GM12875 (cell line): ENCODE data around the gene ELF1.
"Not testable (repeated sequence)": the region's sequence is repeated elsewhere in the genome, so short reads cannot be mapped to it uniquely, and the experiment has no call there.

Source experiments
- H3K4me3 ChIP-seq: one replicate; pipeline ENCODE4 v1.5.1; 2011; ENCODE audit warnings: low read depth, low read length, control low read depth
- TF ChIP-seq, protein P1 (sequence below): IDR thresholded peaks from 2 replicates; pipeline ENCODE4 v1.5.1; 2011; ENCODE audit warnings: low read depth, mild to moderate bottlenecking, control low read depth, inconsistent platforms, low read length, moderate library complexity, borderline replicate concordance; ENCODE audit not compliant: insufficient read depth

ELF1 gene

DNA sequence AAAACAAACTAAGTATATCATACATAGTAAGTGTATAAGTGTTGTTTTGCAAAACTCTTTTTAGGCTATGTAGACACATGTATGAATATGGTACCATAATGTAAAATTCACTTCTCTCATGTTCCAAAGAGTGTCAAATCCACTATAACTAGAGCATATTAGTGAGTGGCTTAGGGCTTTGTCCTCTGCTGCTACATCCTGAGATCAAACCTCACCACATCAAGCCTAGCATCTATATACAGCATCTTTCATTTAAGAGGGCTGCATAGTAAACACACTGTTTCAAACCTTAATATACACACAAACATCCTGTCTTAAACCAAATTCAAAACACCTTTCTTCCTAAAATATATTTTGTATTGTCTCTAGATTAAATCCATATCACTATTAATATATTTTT, 38.7 kb downstream of the ELF1 start:
- TF ChIP-seq, protein P1, sequence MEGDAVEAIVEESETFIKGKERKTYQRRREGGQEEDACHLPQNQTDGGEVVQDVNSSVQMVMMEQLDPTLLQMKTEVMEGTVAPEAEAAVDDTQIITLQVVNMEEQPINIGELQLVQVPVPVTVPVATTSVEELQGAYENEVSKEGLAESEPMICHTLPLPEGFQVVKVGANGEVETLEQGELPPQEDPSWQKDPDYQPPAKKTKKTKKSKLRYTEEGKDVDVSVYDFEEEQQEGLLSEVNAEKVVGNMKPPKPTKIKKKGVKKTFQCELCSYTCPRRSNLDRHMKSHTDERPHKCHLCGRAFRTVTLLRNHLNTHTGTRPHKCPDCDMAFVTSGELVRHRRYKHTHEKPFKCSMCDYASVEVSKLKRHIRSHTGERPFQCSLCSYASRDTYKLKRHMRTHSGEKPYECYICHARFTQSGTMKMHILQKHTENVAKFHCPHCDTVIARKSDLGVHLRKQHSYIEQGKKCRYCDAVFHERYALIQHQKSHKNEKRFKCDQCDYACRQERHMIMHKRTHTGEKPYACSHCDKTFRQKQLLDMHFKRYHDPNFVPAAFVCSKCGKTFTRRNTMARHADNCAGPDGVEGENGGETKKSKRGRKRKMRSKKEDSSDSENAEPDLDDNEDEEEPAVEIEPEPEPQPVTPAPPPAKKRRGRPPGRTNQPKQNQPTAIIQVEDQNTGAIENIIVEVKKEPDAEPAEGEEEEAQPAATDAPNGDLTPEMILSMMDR = no peak
- H3K4me3 ChIP-seq = no peak overlapping the region

DNA sequence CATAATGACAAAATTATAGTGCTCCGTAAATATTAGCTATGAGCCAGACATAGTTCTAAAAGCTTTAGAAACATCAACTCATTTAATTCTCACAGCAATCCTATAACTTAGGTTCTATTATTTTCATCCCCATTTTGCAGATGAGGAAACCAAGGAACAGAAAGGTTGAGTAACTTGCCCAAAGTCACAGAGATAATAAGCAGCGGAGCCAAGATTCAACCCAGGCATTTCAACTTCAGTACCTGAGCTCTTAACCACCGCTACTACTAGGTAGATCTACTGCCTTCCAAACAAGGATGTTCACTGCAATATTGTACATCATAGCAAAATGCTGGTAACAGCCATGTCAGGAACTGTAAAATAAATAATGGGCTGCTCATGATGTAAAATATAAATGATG, 39.9 kb downstream of the ELF1 start:
- TF ChIP-seq, protein P1 = no peak
- no peak overlapping the region for H3K4me3 ChIP-seq

DNA sequence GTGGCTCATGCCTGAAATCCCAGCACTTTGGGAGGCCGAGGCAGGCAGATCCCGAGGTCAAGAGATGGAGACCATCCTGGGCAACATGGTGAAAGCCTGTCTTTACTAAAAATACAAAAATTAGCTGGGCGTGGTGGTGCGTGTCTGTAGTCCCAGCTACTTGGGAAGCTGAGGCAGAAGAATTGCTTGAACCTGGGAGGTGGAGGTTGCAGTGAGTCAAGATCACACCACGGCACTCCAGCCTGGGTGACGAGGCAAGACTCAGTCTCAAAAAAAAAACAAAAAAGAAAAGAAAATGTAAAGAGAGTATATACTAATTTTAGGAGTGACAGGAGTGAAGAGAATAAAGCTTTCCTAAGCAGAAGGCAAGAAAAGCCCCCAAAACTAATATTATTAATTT, 41.0 kb downstream of the ELF1 start:
- H3K4me3 ChIP-seq = not testable (repeated sequence)

DNA sequence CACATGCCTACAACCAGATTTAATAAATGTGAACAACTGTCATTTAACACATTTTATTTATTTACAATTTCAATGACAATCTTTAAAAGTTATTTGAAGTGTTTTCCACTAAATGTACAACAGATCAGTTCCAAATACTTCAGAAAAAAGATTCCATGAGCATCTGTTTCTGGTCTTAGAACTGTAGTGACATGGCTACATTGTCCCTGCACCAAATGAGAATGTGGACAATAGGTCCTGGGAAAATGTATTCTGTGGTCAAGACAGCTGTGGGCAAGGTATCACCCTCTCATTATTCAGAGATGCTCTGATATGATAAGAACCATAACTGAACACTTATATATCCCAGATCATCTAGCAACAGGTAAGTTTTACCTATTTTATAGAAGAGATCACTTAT, 43.7 kb downstream of the ELF1 start:
- TF ChIP-seq, protein P1 = no peak
- no peak overlapping the region for H3K4me3 ChIP-seq

DNA sequence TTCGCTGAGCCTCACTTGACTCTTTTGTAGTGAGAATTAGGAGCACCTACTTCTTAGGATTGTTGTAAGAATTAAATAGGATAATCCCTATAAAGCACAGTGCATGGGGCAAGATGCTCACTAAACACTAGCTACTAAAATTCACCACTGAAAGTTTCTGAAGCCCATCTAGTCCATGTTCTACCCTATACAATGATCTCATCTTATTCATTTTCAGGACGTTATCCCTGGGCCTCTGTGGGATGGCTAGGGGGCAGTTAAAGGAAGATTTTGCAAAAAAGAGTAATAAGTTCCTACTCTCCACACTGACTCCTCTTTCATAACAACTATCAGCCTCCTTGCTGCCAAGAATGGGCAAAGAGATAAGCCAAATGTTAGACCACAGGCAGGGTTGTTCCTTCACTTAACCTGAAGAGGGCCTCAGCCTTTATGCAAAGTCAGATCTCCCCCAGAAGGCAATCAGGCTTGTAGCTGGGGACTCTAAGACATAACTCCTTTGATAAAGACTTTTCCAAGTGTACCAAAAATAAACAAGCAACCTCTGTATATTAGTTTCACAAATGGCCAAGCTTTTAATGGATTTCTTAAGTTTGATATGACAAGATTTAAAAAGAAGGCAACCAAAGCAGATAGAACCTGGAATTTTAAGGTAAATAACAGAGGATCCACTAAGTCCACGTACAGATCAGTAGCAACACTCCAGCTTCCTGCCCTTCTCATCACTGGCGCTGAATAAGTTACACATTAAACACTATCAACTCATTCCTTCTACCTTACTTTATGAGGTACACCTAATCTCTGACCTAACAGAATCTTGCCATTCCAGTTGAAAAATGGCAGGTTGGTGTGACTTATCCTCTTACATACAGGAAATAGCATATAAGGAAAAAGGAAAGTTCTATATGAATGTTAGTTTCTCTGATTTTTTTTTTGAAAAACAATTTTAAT, 44.4 kb downstream of the ELF1 start:
- H3K4me3 ChIP-seq = no peak overlapping the region
- TF ChIP-seq, protein P1 = peak; percentile 71

DNA sequence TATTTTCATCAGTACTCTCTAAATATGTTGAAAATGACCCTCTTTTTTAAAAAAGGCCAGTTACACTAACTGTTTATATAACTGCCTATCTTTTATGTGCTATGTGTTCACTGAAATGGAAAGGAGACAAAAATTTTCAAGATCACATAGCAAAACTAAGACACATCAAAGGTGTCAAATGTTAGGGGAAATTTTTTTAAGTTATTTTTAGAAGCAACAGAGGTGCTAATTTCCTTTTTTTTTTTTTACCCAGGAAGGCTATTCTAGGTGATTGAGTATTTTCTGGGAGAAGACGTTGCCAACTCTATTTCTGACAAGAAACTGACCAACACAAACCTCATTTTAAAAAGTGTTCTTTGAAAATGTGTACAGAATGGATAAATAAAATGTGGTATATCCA, 45.7 kb downstream of the ELF1 start:
- TF ChIP-seq, protein P1 = no peak
- no peak overlapping the region for H3K4me3 ChIP-seq

DNA sequence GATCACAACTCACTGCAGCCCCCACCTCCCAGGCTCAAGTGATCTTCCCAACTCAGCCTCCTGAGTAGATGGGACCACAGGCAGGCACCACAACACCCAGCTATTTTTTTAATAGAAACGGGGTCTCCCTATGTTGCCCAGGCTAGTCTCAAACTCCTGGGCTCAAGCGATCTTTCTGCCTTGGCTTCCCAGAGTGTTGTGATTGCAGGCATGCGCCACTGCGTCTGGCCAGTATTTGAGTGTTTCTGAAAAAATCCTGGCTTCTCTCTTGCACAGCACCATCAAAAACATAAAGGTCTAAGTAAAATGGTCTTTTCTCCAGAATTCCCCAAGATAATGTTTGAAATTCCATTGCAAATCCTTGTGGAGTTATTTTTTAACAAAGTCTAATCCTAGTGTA, 47.8 kb downstream of the ELF1 start:
- H3K4me3 ChIP-seq = no peak overlapping the region
- TF ChIP-seq, protein P1 = no peak

DNA sequence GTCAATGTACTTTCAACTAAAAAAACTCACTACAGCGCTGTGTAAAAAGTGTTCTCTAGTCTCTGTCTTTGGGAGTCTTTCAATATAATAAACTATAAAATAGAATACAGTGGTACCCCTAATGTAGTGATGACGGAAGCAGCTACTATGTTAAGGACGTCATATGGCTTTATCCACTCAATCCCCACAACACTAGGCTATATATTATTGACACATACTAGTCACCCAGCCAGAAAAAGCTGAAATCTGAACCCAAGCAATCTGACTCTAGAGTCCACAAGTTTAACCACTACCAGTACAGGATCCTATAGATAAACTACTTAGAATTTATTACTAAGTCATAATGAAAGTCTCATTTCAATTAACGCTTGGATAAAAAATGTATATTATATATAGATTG, 48.3 kb downstream of the ELF1 start:
- TF ChIP-seq, protein P1 = no peak
- no peak overlapping the region for H3K4me3 ChIP-seq
